GM18907 (cell line): ENCODE data around the gene LRRC8C.

Source experiments
- ATAC-seq: cut with Tn5 transposase; IDR thresholded peaks from one replicate; pipeline ENCODE4 v1.9.1; 2021; ENCODE audit warnings: mild to moderate bottlenecking, moderate library complexity; ENCODE audit not compliant: unreplicated experiment

The LRRC8C gene

DNA sequence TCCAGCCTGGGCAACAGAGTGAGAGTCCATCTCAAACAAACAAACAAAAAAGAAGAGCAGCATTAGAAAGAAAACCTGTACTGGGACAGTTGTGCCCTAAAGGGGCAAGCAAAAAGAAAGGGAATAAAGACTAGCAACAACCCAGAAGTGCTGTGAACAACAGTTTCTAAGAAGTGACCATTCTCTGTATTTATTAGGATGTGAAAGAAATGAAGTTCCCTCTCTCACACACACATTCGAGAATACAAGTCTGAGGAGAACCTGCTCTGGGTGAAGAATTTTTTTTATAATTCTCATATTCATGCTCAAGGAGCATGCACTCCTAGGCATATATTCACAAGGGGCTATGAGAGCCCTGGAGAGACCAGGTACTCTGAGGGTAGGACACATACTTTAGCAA lies 128.4 kb downstream of the LRRC8C start:
- no peak for ATAC-seq

DNA sequence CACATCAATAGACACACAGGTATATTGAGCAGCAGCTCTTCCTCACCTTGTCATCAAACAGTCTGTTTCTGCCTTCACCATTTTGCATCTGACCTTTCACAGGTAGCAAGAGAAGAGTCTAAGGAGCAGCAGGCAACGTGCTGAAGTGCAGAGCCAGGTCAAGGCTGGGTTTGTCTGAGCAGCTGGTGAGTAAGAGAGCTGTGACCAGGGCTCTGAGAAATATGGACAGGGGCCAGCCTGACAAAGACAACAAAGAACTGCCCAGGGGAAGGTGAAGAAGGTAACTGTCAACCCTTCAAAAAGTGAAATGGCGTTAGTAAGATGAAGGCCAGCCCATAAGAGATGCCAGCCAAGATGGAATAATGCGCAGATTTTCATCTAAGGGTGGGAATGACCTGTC lies 129.0 kb downstream of the LRRC8C start:
- ATAC-seq = no peak

DNA sequence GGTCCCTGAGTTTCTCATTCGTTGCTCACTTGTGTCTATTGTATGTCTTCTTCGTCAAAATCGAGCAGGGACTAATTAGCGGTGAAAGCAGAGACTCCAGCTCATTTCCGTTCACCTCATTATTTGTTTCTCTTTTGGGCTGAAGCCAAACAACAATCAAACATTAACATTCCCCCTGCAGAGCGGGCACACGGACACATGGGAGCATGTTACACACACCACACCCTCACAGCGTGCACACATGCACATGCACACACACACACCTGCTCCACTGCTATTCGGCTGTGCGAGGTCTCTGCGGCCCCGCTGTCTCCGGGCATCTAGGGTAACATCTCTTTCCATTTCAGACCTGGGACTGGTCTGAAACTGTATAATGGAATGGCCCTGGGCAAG lies 129.5 kb downstream of the LRRC8C start:
- no peak for ATAC-seq

DNA sequence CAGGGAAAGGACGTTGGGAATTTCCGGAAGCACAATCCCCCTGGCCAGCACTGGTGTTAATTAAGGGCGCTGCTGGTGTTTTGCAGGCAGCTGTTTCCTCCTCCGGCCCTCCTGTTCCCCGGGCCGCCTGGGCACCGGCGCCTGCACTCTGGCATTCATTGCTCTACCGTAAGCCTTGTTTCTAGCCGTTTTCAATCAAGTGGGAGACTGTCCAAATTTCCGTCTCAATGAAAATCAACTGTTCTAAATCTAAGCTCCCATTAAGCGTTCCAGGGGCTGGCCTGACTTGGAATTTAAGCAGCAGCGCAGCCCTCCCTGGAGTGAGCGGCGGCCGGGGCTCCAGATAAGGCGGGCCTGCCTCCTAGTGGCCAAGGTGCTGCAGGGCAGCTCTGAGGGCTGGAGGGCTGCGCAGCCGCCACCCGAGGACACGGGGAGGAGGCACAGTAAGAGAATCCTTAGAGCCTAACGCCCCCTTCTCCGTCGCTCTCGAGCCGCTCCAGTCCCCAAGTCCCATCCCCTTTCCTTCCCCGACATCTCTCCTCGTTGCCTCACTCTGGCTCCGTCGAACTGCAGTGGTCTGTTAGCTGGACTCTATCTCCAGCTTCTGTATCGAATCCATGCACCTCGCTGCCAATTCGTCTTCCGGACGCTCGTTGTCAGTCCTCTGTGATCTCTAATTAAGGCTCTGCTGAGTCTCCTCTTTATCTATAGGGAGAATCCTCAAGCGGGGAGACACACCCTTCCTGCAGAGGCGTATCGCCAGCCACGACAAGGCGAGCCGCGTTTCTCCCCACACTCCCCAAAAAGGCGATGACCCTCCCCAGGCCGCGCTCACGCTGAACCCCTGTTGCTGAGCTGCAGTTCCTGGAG lies 130.1 kb downstream of the LRRC8C start:
- peak; percentile 98 for ATAC-seq

DNA sequence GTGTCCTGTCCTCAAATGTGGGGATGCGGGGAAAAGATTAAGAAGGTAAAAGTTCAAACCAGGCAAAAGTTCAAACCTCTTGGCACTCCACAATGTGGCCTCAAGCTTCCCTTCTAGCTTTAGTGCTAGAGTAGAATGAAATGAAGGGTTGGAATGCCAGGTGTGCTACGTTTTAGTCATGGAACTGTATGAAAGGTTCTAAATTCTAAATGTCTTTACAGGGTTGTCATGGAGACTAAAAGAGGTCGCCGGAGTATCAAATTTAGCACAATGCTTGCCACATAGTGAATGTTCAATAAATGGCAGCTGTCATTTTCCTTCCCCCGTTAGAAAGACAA lies 130.7 kb downstream of the LRRC8C start:
- ATAC-seq = no peak

DNA sequence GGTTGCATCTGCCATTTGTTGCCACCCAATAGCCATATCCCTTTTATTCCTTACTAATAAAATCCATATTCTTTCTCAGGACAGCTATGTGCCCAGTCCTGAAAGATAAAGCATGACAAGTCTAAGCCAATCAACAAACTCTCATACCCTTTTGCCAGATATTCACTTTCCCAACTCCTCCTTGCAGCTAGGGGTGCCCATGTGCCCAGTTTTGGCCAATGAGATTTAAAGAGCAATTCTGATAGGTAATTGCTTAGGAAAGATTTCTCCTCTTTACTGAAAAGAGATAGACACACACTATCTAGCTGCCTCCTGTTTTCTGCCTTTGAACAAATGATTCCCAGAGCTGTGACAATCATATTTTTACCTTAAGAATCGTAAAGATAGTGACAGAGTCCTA lies 132.9 kb downstream of the LRRC8C start:
- ATAC-seq = no peak

DNA sequence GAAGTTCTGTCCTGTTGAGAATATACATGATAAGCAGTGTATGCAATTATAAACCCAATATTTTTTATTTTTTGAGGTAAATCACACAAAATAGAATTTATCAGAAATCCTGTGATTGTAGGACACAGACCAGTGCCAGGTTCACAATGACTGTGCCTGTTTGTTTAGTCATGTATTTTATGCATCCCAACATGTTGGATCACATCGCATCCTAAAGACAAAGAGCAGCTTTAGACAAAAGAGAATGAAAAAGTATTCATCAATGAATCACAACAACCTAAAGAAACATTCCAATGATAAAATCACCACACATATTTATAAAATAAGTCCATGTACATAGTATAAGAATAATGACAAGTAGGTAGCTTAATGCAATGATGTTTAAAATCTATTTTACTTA lies 134.7 kb downstream of the LRRC8C start:
- no peak for ATAC-seq
